ENCODE measurements around the gene FUCA2.

GRCh38 chr6:143471822-143472221, 39.7 kb downstream of the FUCA2 start:
- TF ChIP-seq POLR2AphosphoS5 (IDR thresholded peaks at IDR 0.05; ENCODE audit: low read depth) (no peak), CREB1 (CRISPR knock-in tag; IDR thresholded peaks at IDR 0.05; ENCODE audit: low read depth) (no peak), CTCF (conservative IDR thresholded peaks at IDR 0.05; ENCODE audit: low read depth in 2 of 2) (no peak), EZH2 (IDR thresholded peaks at IDR 0.05; ENCODE audit: low read depth, unreplicated experiment) (no peak), REST (IDR thresholded peaks at IDR 0.05; ENCODE audit: unreplicated experiment) (no peak), EZH2phosphoT487 (IDR thresholded peaks at IDR 0.05; ENCODE audit: unreplicated experiment) (no peak), JUNB (IDR thresholded peaks at IDR 0.05; ENCODE audit: unreplicated experiment) (no peak), ZNF462 (CRISPR knock-in tag; IDR thresholded peaks at IDR 0.05) (no peak)

All from GM23338 (cell line).